Measurements from ENCODE around the gene CALD1. TPM values are rescaled to one million over a fixed set of nuclear protein-coding genes. Genes with fewer than 3 reads are reported as not detected.

The CALD1 gene
- total RNA-seq, 1 experiment from 2014 or later, result 47.9 TPM

GRCh38 chr7:134927076-134927475, 147.6 kb downstream of the CALD1 start:
- CTCF ChIA-PET, result no interaction called here
- Histone ChIP-seq H3K36me3 (ENCODE audit: insufficient read depth, low read length, poor library complexity, severe bottlenecking) (no peaks in the 10 kb centered on the region), H3K4me1 (ENCODE audit: insufficient read depth, low read length, poor library complexity, severe bottlenecking) (no peaks in the 10 kb centered on the region), H3K9me3 (ENCODE audit: low read depth, low read length, poor library complexity, severe bottlenecking) (no peaks in the 10 kb centered on the region), H3K27me3 (replicated peaks; ENCODE audit: insufficient read depth, low read depth, low read length, poor library complexity) (no peaks in the 10 kb centered on the region), H3K27ac (ENCODE audit: low read depth, low read length, poor library complexity, severe bottlenecking) (no peak overlapping the region), H3K4me3 (ENCODE audit: low read depth, low read length, poor library complexity, severe bottlenecking) (no peak overlapping the region)
- DNase-seq (ENCODE audit: low spot score), result no peak
- BruUV-seq (replicated peaks), result no TSS peak
- no peak for TF ChIP-seq EZH2 (IDR thresholded peaks at IDR 0.05; ENCODE audit: borderline replicate concordance, low read depth, low read length, poor library complexity, severe bottlenecking)
- no peak for TF ChIP-seq CTCF (conservative IDR thresholded peaks at IDR 0.05; ENCODE audit: low read depth, low read length)
- POLR2A ChIA-PET (ENCODE audit: low non-redundant PET), result no interaction called here
- intact Hi-C loops (cut with micrococcal nuclease; ENCODE audit: unreplicated experiment), result no loop called here

GRCh38 chr7:134927723-134928122, 148.3 kb downstream of the CALD1 start:
- Histone ChIP-seq H3K9me3 (ENCODE audit: low read depth, low read length, poor library complexity, severe bottlenecking) (no peaks in the 10 kb centered on the region), H3K27ac (ENCODE audit: low read depth, low read length, poor library complexity, severe bottlenecking) (no peak overlapping the region), H3K4me3 (ENCODE audit: low read depth, low read length, poor library complexity, severe bottlenecking) (no peak overlapping the region), H3K36me3 (ENCODE audit: insufficient read depth, low read length, poor library complexity, severe bottlenecking) (no peaks in the 10 kb centered on the region), H3K27me3 (replicated peaks; ENCODE audit: insufficient read depth, low read depth, low read length, poor library complexity) (no peaks in the 10 kb centered on the region), H3K4me1 (ENCODE audit: insufficient read depth, low read length, poor library complexity, severe bottlenecking) (no peaks in the 10 kb centered on the region)
- TF ChIP-seq EZH2 (IDR thresholded peaks at IDR 0.05; ENCODE audit: borderline replicate concordance, low read depth, low read length, poor library complexity, severe bottlenecking) (no peak), CTCF (conservative IDR thresholded peaks at IDR 0.05; ENCODE audit: low read depth, low read length) (no peak)
- BruUV-seq (replicated peaks), result no TSS peak
- no peak for DNase-seq (ENCODE audit: low spot score)
- ChIA-PET POLR2A (ENCODE audit: low non-redundant PET) (no interaction called here), CTCF (interaction anchor here (0.7 kb wide), 1 partner anchor 22 kb away, joined by 24 read pairs; no protein-coding TSS in a partner anchor)
- intact Hi-C loops (cut with micrococcal nuclease; ENCODE audit: unreplicated experiment), result no loop called here

- Histone ChIP-seq H3K36me3 (ENCODE audit: insufficient read depth, low read length, poor library complexity, severe bottlenecking) (no peaks in the 10 kb centered on the region), H3K9me3 (ENCODE audit: low read depth, low read length, poor library complexity, severe bottlenecking) (no peaks in the 10 kb centered on the region), H3K4me1 (ENCODE audit: insufficient read depth, low read length, poor library complexity, severe bottlenecking) (no peaks in the 10 kb centered on the region), H3K4me3 (ENCODE audit: low read depth, low read length, poor library complexity, severe bottlenecking) (no peak overlapping the region), H3K27ac (ENCODE audit: low read depth, low read length, poor library complexity, severe bottlenecking) (no peak overlapping the region), H3K27me3 (replicated peaks; ENCODE audit: insufficient read depth, low read depth, low read length, poor library complexity) (no peaks in the 10 kb centered on the region)
- DNase-seq (ENCODE audit: low spot score), result no peak
- intact Hi-C loops (cut with micrococcal nuclease; ENCODE audit: unreplicated experiment), result no loop called here
- POLR2A ChIA-PET (ENCODE audit: low non-redundant PET), result no interaction called here
- no peak for TF ChIP-seq EZH2 (IDR thresholded peaks at IDR 0.05; ENCODE audit: borderline replicate concordance, low read depth, low read length, poor library complexity, severe bottlenecking)
- no peak for TF ChIP-seq CTCF (conservative IDR thresholded peaks at IDR 0.05; ENCODE audit: low read depth, low read length)
- BruUV-seq (replicated peaks), result no TSS peak
- CTCF ChIA-PET, result no interaction called here
Observed at GRCh38 chr7:134928554-134928953, 149.1 kb downstream of the CALD1 start.
